HG03025 (cell line): ENCODE data around the gene EXOC3L1.

Experiments used
- ATAC-seq: cut with Tn5 transposase; IDR thresholded peaks from one replicate; pipeline ENCODE4 v1.9.1; 2021; ENCODE audit warnings: mild to moderate bottlenecking, moderate library complexity; ENCODE audit not compliant: unreplicated experiment, low FRiP score

The EXOC3L1 gene

DNA sequence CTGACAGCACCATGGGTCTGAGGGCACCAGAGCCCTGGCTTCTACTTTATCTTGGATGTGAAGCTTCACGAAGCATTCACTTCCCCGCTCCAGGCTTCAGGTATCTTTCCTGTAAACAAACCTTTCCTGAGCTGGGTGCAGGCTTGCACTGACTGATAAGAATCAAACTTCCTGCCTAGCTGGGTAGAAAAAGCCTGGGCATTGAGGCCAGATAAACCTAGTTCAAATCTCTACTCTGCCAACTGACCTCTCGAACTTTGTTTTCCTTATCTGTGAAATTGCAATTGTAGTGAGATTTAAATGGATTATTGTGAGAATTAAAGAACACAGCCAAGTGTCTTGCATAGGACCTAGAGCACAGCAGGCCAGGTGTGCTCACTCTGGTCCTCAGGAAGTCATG lies 34.1 kb upstream of the EXOC3L1 start:
- ATAC-seq: no peak

GRCh38 chr16:67216612-67217490 lies 26.9 kb upstream of the EXOC3L1 start:
- ATAC-seq: no peak

DNA sequence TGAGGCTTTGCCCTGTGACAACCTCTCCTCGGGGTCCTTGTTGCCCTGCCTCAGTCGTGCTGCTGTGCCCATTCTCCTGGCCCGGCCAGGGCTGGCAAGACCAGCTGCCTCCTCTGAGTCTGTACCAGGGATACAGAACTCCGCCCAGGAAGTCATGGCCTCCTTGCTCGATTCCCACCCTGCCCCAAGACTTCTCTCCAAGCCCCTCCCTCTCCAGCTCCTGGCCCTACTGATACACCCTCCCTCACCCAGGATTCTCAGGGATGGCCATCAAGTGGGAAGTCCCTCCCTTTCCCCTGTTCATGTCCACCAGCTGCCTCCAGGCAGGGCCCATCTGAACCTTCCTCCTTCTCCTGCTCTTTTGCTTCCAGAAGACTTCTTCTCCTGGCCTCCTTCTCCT lies 25.8 kb upstream of the EXOC3L1 start:
- ATAC-seq: no peak

- no peak for ATAC-seq
These were observed 23.5 kb upstream of the EXOC3L1 start for GRCh38 chr16:67213197-67214019.

- no peak for ATAC-seq
These were observed 22.8 kb upstream of the EXOC3L1 start for GRCh38 chr16:67212766-67213165.

GRCh38 chr16:67211674-67212073 lies 21.7 kb upstream of the EXOC3L1 start:
- no peak for ATAC-seq

GRCh38 chr16:67210069-67210937 lies 20.4 kb upstream of the EXOC3L1 start:
- ATAC-seq: no peak

DNA sequence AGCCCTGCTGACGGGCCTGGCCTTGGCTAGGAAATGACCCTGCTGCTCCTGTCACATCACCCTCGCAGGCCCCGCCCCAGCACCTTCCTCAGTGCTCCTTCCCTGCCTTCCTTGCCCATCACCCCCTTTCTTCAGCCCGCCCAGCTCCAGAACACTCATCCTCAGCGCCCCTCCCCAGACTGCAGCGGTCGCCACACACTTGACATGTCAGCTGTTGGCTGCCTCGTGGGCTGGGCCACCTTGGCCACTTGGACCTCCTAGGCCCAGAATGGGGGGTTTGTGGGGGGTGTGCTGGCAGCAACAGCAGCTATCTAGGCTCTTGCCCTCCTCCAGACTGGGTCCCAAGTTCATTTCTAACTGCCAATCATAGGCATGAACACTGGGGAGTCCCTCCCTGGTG lies 19.6 kb upstream of the EXOC3L1 start:
- ATAC-seq: no peak

GRCh38 chr16:67208154-67208896 lies 18.4 kb upstream of the EXOC3L1 start:
- no peak for ATAC-seq

GRCh38 chr16:67207249-67208091 lies 17.5 kb upstream of the EXOC3L1 start:
- no peak for ATAC-seq

DNA sequence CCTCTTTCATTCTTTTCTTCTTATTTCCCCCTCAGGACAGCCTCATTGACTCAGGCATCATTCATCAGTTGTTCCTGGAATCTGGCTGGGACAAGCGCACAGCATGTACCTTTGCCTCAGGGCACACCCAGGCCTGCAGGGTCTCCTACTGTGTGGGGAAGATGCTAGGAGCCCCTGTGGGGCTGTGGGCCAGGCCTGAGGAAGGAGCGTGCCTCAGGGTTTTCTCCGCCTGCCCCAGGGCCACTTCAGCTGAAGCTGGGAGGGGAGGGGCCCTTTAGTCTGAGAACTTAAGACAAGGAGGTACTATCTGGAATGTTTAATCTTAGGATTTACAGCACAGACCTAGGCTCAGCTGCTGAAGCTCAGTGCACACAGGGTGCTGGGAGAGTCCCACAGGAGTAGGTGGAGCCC lies 16.9 kb upstream of the EXOC3L1 start:
- no peak for ATAC-seq

DNA sequence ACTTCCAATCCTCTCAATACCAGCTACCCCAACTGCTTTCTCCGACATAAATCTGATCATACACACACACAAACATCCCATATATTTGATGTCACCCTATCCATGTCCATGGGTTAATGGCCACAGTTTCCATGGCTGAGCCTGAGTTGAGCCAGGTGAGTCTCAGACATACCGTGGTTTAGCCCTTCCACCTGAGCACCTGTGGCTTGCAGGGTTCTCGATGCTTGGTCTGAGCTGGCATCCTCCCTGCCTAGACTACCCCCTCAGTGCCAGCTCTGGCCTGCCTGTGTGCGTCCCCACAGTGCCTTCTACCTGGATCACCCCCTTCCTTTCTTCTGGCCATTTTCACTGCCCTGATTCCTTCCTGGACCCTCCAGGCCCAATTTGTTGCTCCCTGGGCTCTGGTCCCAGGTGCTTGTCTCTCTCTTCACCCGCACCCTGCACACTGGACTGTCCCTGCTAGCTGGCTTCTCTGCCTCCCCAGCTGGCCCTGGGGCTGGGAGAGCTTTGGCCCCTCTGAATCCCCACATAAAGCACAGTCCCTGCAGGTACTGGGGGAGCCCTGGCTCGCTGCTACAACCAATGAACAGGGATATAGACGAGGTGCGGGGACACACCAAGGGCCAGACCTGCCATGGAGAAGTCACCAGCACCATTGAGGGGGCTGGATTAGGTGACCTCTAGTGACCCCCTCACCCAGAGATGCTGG lies 16.3 kb upstream of the EXOC3L1 start:
- ATAC-seq: no peak

GRCh38 chr16:67204076-67204475 lies 14.1 kb upstream of the EXOC3L1 start:
- no peak for ATAC-seq

DNA sequence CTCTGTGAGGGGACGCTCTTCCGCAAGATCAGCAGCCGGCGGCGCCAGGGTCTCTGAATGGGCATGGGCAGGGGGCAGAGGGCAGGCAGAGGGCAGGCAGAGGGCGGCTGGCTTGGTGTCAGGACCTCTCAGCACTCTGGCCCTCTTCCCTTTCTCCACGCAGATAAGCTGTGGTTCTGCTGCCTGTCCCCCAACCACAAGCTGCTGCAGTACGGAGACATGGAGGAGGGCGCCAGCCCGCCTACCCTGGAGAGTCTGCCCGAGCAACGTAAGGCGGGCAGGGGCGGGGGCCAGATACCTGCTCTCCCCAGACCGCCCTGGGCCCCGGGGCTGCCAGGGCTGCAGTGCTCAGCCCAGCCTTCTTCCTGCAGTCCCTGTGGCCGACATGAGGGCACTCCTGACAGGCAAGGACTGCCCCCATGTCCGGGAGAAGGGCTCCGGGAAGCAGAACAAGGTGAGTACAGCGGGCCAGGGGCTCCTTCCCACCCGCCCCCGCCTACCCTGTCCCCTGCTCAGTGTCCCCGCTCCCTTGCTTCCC lies 13.1 kb upstream of the EXOC3L1 start:
- ATAC-seq: no peak

DNA sequence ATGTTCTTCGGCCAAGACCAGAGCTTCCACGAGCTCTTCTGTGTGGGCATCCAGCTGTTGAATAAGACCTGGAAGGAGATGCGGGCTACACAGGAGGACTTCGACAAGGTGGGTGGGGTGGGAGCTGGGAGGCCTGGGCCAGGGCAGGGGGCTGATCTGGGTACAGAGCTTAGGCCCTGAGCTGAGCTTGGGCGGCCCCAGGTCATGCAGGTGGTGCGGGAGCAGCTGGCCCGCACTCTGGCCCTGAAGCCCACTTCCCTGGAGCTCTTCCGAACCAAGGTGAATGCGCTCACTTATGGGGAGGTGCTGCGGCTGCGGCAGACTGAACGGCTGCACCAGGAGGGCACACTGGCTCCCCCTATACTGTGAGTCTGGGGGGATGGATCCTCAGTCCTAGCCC lies 12.5 kb upstream of the EXOC3L1 start:
- ATAC-seq: no peak

- no peak for ATAC-seq
These were observed 11.7 kb upstream of the EXOC3L1 start for GRCh38 chr16:67201411-67202345.

GRCh38 chr16:67200491-67200890 lies 10.6 kb upstream of the EXOC3L1 start:
- no peak for ATAC-seq
